Lower leg skin (tissue), 4 donors: Measurements from ENCODE around the gene ZBTB42. TPM values are rescaled to one million over a fixed set of nuclear protein-coding genes. Genes with fewer than 3 reads are reported as not detected.

ENCODE experiments used
- DNase-seq, 2 donors: peaks; one replicate each; pipeline ENCODE4 v3.0.0-alpha.2; 2019; ENCODE audit warnings: low spot score in 2 of 2
- H3K4me3 ChIP-seq: fragments of 200-600 bp; sonication (generic); 2 replicates; pipeline ENCODE4 v1.5.1; 2017; ENCODE audit warnings: mild to moderate bottlenecking, low read depth; ENCODE audit not compliant: poor library complexity, severe bottlenecking
- CTCF ChIP-seq, 3 donors: fragments of 450-650 bp; IDR thresholded peaks; one replicate each; pipeline ENCODE4 v1.5.1; 2016; ENCODE audit warnings: antibody characterized with exemption in 3 of 3, mild to moderate bottlenecking in 3 of 3, moderate library complexity in 2 of 3
- POLR2A ChIP-seq, 2 donors: fragments of 450-650 bp; IDR thresholded peaks; one replicate each; pipeline ENCODE4 v1.6.1; 2016 to 2017; ENCODE audit warnings: antibody characterized with exemption in 2 of 2, mild to moderate bottlenecking in 1 of 2, moderate library complexity in 1 of 2
- WGBS, 2 donors: methylation state at CpG; one replicate each; pipeline ENCODE4 v1.1.5; 2018; 5-methylcytosine and 5-hydroxymethylcytosine counted together
- intact Hi-C: fragments of 100-400 bp; cut with DNase I; formaldehyde crosslinking; loops from one replicate; pipeline ENCODE4 v1.15.0; 2023; ENCODE audit warnings: low total_unique reads
- total RNA-seq, 4 donors: library from RNA; depleted of rRNA; stranded (reverse); fragments of >200 nt; gene quantifications; one replicate each; pipeline ENCODE4 v1.1.0, GENCODE V29; 2016

ZBTB42 gene
- total RNA-seq, 4 donors from 2014 or later: 1.6 to 11.9 (median 8.6) TPM

DNA sequence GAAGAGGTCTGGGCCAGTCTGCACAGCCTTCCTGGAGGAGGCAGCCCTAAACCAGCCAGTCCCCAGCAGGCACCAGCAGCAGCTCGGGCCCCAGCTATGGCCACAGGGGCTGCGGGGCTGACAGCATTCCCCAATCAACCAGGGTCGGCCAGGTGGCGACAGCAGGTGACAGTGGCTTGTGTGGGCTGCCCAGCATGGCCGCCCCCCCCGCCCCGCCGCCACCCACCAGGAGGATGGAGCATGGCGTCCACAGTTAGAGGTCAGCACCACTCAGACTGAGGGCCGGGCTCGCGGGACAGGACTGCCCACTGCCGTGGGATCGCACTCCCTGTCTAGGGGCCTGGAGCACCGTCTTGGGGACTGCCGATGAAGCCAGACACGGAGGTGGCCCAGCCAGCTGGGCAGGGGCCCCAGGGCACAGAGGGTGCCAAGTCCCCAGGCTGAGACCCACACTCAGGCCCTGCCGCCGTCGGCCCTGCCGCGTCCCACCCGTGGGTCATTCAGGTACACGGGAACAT lies 20.3 kb upstream of the ZBTB42 start:
- 88 to 93% methylated on average over 15 to 17 of the region's 24 CpGs for WGBS, 2 donors
- no peak for DNase-seq
- TF ChIP-seq CTCF (IDR thresholded peaks at IDR 0.05) (no peak), POLR2A (IDR thresholded peaks at IDR 0.05) (no peak)
- intact Hi-C loops: no loop called here
- no peak overlapping the region for H3K4me3 ChIP-seq

DNA sequence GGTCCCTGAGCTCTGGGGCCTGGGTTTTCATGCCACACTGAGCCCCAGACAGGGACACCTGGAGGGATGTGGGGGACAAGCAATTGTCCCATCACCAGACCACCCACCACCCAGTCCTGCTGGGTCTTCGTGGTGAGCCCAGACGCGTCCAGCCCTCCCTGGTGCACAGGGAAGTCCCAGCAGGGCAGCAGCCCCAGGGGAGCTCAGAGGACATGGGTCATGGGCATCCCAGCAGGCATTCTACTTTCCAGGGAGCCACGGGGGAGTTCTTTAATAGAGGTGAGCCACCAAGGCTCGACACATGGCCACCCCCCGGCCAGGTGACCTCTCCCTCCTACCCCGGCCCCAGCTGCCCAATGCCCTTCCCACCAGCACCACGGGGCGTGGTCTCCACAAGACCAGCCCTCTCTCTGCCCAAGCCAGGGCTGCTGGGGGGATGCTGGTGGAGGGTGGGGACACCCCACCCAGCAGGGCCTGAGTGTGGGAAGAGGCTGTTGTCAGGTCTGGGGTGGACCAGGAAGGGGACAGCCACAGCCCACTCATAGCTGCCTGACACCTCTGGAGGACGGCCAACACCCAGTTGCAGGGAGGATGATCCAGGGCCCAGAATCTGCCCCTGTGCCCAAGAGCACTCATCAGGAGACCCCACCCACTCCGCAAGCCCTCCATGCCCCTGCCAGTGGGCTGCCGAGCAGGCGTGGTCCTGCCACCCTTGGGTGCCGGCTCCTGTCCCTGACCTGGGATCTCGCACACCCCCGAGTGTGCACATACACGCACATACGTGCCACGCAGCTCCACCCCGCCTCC lies 19.4 kb upstream of the ZBTB42 start:
- intact Hi-C loops: no loop called here
- WGBS, 2 donors: 73 to 81% methylated on average over 12 to 17 of the region's 20 CpGs

GRCh38 chr14:104782086-104782807 lies 18.7 kb upstream of the ZBTB42 start:
- 85 to 87% methylated on average over 18 to 27 of the region's 28 CpGs for WGBS, 2 donors
- no peak overlapping the region for H3K4me3 ChIP-seq
- intact Hi-C loops: no loop called here
- no peak for DNase-seq
- TF ChIP-seq CTCF (IDR thresholded peaks at IDR 0.05) (no peak), POLR2A (IDR thresholded peaks at IDR 0.05) (no peak)

More for the DNA sequence above, 19.4 kb upstream of the ZBTB42 start:
- DNase-seq: no peak
- H3K4me3 ChIP-seq: no peak overlapping the region
- no peak for TF ChIP-seq CTCF (IDR thresholded peaks at IDR 0.05)

DNA sequence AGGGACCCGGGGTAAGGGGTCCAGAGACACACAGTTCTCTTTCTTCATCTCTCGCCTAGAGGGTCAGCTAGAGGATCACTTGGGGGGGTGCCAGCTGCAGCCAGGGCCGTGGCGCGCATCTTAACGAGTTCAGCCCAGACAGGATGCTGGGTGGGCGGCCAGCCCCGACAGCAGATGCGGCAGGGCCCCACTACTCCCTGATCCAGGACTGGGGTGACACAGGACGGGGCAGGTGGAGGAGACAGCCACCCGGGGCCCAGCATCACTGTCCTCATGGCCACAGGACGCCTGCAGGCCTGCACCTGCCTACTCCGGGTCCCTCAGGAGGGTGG lies 18.1 kb upstream of the ZBTB42 start:
- no peak for DNase-seq
- WGBS, 2 donors: 90 to 100% methylated on average over 1 to 3 of the region's 13 CpGs
- intact Hi-C loops: no loop called here
- TF ChIP-seq CTCF (IDR thresholded peaks at IDR 0.05) (no peak), POLR2A (IDR thresholded peaks at IDR 0.05) (no peak)
- no peak overlapping the region for H3K4me3 ChIP-seq

DNA sequence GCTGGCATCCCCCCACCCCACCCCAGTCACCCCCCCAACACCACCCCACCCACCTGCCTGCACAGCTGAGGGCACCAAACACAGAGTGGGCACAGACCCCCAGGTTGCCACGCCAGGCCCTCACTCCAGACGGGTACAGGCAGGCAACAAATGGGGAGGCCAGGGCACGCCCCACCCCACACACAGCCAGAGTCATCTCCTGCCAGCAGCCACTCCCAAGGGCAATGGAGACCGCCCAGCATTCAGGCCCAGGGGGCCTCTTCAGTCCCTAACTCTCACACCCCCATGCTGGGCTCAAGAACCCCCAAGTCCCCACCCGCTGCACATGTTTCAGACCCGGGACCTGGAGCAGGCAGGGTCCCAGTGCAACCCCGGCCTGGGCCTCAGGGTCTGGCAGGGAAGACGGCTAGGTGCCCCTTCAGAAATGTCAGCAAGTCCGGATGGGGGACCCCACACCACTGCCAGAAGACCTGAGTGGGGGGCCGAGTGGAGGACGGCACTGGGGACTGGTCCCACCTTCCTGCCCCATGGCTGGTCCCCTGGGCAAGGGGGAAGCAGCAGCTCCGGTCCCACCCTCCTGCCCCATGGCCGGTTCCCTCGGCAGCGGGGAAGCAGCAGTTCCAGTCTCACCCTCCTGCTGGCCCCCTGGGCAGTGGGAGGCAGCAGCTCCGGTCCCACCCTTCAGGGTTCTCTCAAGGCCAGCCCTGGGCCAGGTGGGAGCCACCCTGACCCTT lies 17.2 kb upstream of the ZBTB42 start:
- TF ChIP-seq POLR2A (IDR thresholded peaks at IDR 0.05): no peak
- TF ChIP-seq CTCF (IDR thresholded peaks at IDR 0.05): no peak
- intact Hi-C loops: no loop called here
- H3K4me3 ChIP-seq: no peak overlapping the region
- DNase-seq: no peak
- WGBS, 2 donors: 46 to 68% methylated on average over 11 to 16 of the region's 16 CpGs
